GM19193 (cell line): ENCODE measurements around the gene OPCML.

Experiments used
- POLR2A ChIP-seq: IDR thresholded peaks from 4 replicates; pipeline ENCODE4 v1.6.1; 2011; ENCODE audit not compliant: insufficient read depth, insufficient read length; ENCODE audit errors: extremely low read depth

Gene OPCML

GRCh38 chr11:133414506-133414905 lies 117.8 kb downstream of the OPCML start:
- TF ChIP-seq POLR2A: no peak

DNA sequence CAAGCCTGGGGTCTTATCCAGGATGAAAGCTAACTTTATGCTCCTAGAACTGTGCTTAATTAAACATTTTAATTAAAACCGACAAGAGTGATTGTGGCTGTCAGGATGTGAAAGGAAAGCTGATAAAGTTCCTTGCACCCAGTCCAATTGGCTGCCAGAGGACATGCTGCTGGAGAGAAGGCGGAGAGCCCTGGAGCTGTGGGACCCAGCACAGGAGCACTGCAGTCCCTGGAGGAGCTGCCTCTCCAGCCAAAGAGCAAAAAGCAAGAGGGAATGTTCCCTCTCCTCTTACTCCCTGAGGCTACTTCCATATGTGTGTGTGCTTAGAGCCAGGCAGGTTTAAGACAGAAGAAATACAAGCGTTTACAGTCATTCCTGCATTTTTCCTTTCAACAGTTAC lies 118.6 kb downstream of the OPCML start:
- TF ChIP-seq POLR2A: no peak

- TF ChIP-seq POLR2A: no peak
Observed at GRCh38 chr11:133409799-133410198, 122.5 kb downstream of the OPCML start.

- TF ChIP-seq POLR2A: no peak
Observed at GRCh38 chr11:133408936-133409335, 123.4 kb downstream of the OPCML start.

- TF ChIP-seq POLR2A: no peak
Observed at GRCh38 chr11:133408402-133408801, 123.9 kb downstream of the OPCML start.

GRCh38 chr11:133406489-133406888 lies 125.8 kb downstream of the OPCML start:
- no peak for TF ChIP-seq POLR2A

DNA sequence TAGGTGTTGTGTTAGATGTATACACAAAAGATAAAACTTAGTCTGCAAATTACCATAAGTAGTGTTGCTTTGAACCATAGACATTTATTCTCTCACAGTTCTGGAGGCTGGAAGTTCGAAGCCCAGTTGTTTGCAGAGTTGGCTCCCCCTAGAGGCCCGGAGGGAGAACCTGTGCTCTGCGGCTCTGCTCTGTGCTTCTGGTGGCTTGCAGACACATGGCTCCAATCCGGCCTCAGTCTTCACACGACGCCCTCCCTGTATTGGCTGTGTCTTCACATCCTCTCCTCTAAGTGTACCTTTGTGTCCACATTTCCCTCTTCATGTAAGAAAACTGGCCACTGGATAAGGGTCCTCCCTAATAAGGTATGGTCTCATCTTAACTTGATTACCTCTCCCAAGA lies 128.4 kb downstream of the OPCML start:
- no peak for TF ChIP-seq POLR2A

DNA sequence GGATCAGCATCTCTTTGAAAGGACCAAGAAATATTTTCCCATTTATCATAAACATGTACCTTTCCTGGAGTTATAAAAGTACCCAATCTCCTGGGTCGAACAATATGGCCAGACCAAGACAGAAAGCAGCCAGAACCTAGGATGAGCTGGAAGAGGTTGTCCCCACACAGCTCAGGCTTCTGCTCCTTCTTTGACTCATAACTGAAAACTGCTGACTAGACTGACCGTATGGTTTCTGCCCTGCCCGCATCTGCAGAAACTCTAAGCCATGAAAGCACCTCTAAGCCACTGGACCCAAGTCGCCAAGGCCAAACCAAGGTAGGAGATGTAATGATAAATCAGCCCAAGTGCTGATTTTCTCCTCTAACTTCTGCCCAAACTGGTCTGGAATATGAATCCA lies 129.8 kb downstream of the OPCML start:
- no peak for TF ChIP-seq POLR2A

DNA sequence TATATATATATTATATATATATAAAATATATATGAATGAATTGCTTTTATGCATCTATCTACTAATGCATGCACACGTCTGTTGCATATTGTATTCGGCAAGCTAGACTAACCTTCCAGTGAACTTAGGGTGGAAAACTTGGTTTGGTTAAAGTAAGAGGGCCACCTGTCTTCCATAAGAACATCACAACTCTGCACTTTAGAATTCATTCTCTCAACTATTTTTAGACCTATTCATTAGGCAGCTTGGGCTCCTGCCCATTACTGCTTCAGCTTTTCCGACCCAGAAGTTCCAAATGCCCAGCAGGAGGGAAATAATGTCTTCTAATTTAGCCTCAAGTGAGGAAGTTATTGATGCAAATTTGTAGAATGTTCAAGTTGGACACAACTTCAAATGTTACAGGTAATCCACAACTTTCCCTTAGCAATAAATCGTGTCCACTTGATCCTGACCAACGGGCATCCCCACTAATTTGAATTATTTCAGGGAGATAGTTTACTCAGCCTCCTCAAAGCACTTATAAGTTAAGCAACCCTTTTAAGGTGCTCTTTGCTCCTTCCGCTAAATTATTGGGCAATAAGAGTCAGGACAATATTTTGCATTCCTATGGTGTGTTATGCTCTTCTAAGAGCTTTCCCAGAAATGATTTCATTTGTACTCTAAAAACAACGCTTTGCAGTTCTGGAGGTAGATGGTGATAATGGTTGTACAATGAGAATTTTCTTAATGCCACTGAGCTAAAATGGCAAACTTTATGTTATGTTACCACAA lies 132.3 kb downstream of the OPCML start:
- TF ChIP-seq POLR2A: no peak

- no peak for TF ChIP-seq POLR2A
Observed at GRCh38 chr11:133399294-133399693, 133.0 kb downstream of the OPCML start.

DNA sequence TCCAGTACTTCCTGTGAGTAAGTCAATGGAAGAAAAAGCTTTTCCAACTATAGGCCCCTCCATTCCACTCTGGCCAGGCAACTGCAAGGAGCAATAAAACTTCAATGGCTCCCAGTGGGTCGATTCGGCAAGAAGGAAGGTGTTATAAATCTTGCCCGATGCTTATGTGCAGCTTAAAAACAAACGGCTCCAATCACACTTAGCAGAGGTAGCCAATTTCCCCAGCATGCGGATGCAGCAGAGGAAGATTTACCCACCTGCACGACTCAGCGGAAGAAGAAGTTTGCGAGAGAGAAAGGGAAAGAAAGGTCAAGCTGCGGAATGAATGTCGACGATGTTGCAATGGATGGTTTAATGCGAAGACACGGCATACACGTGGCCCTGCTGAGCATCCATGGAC lies 141.5 kb downstream of the OPCML start:
- TF ChIP-seq POLR2A: no peak

DNA sequence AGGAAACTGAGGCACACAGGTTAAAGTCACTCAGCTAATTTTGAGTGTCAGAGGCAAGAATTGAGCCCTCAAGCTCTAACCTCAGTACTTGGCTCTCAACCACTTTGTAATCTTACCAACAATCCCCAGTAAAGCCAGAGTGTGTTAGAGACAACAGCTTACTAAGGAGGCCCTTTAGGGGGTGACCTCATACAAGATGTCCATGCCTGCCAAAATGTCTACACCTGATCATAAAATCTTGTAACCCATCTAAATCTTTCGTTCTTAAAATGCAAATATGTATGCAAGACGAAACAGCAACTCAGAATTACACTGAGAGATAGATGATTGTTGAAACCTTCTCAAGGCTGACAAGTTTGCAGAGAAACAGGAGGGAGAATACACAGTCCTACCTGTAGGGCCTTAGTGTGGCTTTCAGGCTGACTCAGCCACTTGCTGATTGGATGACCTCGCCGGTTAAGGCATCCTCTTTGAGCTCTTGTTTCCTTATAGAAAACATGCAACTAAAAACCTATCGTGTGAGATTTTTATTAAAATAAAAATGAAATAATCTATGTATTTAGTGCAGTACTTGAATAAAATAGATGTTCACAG lies 143.2 kb downstream of the OPCML start:
- TF ChIP-seq POLR2A: no peak

DNA sequence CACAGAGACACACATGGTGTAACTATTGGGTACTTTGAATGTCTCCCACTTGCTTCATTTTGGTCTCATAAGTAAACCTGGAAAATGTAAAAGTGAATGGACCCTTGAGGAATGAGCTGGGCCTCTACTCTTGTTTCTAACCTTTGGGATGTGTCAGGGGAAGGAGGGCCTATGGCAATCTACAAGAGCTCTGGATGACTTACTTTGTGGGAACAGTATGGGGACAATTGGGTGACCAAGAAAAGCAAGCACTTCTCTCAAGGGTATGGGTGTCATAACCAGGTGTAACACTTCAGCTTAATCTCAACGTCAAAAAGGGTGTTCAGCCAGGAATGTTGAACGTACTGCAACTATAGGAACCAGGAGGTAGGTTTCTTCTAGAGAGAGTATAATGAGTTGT lies 144.0 kb downstream of the OPCML start:
- TF ChIP-seq POLR2A: no peak

DNA sequence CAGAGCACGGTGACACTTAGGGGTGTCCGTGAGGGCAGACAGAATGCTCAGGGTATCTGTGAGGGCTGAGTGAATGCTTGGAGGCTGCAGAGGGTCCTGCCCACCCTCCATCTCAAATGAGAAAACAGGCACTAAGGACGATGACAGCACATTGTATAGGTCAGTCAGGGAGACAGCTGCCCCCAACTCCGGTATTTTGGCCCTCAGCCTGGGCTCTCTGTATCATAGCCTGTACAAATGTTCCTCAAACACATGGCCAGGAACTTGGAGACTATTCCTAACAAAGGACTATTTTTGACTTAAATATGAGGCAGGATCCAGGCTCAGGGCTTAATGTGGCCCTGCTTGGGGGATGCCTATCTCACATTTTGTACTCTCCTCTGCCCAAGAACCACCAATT lies 145.4 kb downstream of the OPCML start:
- no peak for TF ChIP-seq POLR2A

GRCh38 chr11:133386262-133386661 lies 146.0 kb downstream of the OPCML start:
- TF ChIP-seq POLR2A: no peak

DNA sequence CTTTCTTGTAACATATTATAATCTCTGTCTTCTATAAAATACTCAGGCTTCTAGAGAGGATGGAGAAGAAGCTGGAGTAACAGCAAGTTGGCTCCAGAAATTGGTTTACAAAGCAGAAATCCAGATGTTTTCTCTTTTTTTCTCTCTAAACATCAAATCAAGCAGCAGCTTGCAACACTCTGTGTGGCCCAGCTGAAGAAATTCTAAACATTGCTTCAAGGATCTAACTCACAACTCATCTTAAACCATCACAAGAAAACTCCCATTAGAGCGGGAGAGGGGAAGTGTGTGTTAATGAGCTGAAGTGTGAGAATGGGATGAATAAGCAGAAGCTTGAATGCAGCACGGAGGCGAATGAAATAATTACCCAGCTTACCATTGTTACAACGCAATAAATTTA lies 146.5 kb downstream of the OPCML start:
- no peak for TF ChIP-seq POLR2A
